GM12878 (cell line): ENCODE results near the gene SIKE1.

Experiments
- CBFB ChIP-seq: IDR thresholded peaks from 2 replicates; pipeline ENCODE4 v1.6.1; 2016; ENCODE audit warnings: antibody characterized with exemption, low read depth
- FOS ChIP-seq: IDR thresholded peaks from 3 replicates; pipeline ENCODE4 v1.6.1; 2011; ENCODE audit warnings: borderline replicate concordance; ENCODE audit not compliant: insufficient read length; ENCODE audit errors: extremely low read depth
- HDAC6 ChIP-seq: fragments of 200-600 bp; sonication (generic); IDR thresholded peaks from one replicate; pipeline ENCODE4 v1.8.0; 2017; ENCODE audit warnings: antibody characterized with exemption; ENCODE audit not compliant: unreplicated experiment
- NBN ChIP-seq: fragments of 450-650 bp; IDR thresholded peaks from 2 replicates; pipeline ENCODE4 v1.6.1; 2016
- NFYB ChIP-seq: IDR thresholded peaks from 2 replicates; pipeline ENCODE4 v1.6.1; 2011; ENCODE audit warnings: low read depth, mild to moderate bottlenecking, low read length, improper control_type of control experiment, moderate library complexity; ENCODE audit not compliant: insufficient read depth
- POLR2A ChIP-seq: IDR thresholded peaks from 2 replicates; pipeline ENCODE4 v1.6.1; 2011; ENCODE audit warnings: low read depth, mild to moderate bottlenecking, low read length
- SIN3A ChIP-seq: IDR thresholded peaks from 2 replicates; pipeline ENCODE4 v1.6.1; 2012; ENCODE audit warnings: low read depth, low read length, improper control_type of control experiment
- SREBF2 ChIP-seq: IDR thresholded peaks from 2 replicates; pipeline ENCODE4 v1.6.1; 2012; ENCODE audit warnings: mild to moderate bottlenecking, low read length
- ZZZ3 ChIP-seq: IDR thresholded peaks from 2 replicates; pipeline ENCODE4 v1.6.1; 2011; ENCODE audit warnings: low read depth; ENCODE audit not compliant: control insufficient read depth, insufficient read length
- TF ChIP-seq, protein P1 (sequence below), 3 experiments: IDR thresholded peaks in 2 of 3; conservative IDR thresholded peaks in 1 of 3; 2 replicates each; pipeline ENCODE4 v1.5.1; 2011; ENCODE audit warnings: low read depth in 3 of 3, low read length in 3 of 3, mild to moderate bottlenecking in 3 of 3, control low read depth in 2 of 3, moderate library complexity in 2 of 3, inconsistent platforms in 1 of 3, mixed read lengths in 1 of 3; ENCODE audit not compliant: control insufficient read depth in 2 of 3, insufficient read depth in 1 of 3; ENCODE audit errors: extremely low read depth in 1 of 3
- TF ChIP-seq, protein P2 (sequence below): IDR thresholded peaks from 2 replicates; pipeline ENCODE4 v1.6.1; 2012; ENCODE audit warnings: low read depth, low read length, improper control_type of control experiment
- TF ChIP-seq, protein P3 (sequence below): fragments of 450-650 bp; IDR thresholded peaks from 2 replicates; pipeline ENCODE4 v1.6.1; 2016; ENCODE audit warnings: mild to moderate bottlenecking

DNA sequence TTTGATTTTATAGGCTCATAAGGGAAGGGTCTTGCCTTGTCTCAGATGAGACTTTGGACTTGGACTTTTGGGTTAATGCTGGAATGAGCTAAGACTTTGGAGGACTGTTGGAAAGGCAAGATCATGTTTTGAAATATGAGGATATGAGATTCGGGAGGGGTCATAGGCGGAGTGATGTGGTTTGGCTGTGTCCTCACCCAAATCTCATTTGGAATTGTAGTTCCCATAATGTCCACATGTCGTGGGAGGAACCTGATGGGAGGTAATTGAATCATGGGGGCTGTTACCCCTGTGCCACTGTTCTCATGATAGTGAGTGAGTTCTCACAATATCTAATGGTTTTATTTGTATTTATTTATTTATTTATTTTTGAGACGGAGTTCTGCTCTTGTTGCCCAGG, 15.8 kb downstream of the SIKE1 start:
- TF ChIP-seq ZZZ3 (no peak), HDAC6 (no peak), FOS (no peak), CBFB (no peak), SREBF2 (no peak), POLR2A (no peak), NFYB (no peak), NBN (no peak), SIN3A (no peak)
- TF ChIP-seq, protein P1, sequence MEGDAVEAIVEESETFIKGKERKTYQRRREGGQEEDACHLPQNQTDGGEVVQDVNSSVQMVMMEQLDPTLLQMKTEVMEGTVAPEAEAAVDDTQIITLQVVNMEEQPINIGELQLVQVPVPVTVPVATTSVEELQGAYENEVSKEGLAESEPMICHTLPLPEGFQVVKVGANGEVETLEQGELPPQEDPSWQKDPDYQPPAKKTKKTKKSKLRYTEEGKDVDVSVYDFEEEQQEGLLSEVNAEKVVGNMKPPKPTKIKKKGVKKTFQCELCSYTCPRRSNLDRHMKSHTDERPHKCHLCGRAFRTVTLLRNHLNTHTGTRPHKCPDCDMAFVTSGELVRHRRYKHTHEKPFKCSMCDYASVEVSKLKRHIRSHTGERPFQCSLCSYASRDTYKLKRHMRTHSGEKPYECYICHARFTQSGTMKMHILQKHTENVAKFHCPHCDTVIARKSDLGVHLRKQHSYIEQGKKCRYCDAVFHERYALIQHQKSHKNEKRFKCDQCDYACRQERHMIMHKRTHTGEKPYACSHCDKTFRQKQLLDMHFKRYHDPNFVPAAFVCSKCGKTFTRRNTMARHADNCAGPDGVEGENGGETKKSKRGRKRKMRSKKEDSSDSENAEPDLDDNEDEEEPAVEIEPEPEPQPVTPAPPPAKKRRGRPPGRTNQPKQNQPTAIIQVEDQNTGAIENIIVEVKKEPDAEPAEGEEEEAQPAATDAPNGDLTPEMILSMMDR (IDR thresholded peaks at IDR 0.05 in 2 of 3, conservative IDR thresholded peaks at IDR 0.05 in 1 of 3; ENCODE audit: control insufficient read depth in 2 of 3, extremely low read depth in 1 of 3, insufficient read depth in 1 of 3, low read depth in 3 of 3, low read length in 3 of 3): no peak; a peak in 1 of 6 replicates
- TF ChIP-seq, protein P2, sequence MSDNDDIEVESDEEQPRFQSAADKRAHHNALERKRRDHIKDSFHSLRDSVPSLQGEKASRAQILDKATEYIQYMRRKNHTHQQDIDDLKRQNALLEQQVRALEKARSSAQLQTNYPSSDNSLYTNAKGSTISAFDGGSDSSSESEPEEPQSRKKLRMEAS: no peak
- TF ChIP-seq, protein P3, sequence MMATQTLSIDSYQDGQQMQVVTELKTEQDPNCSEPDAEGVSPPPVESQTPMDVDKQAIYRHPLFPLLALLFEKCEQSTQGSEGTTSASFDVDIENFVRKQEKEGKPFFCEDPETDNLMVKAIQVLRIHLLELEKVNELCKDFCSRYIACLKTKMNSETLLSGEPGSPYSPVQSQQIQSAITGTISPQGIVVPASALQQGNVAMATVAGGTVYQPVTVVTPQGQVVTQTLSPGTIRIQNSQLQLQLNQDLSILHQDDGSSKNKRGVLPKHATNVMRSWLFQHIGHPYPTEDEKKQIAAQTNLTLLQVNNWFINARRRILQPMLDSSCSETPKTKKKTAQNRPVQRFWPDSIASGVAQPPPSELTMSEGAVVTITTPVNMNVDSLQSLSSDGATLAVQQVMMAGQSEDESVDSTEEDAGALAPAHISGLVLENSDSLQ: no peak
